Suprapubic skin (tissue), 4 donors: Measurements from ENCODE around the gene AFMID. TPM values are rescaled to one million over a fixed set of nuclear protein-coding genes. Genes with fewer than 3 reads are reported as not detected.

Source experiments
- DNase-seq, 2 donors: peaks; one replicate each; pipeline ENCODE4 v3.0.0-alpha.2; 2019; ENCODE audit warnings: low spot score in 2 of 2
- H3K27ac ChIP-seq: fragments of 200-600 bp; sonication (generic); one replicate; pipeline ENCODE4 v1.5.1; 2019
- H3K27me3 ChIP-seq: fragments of 200-600 bp; sonication (generic); one replicate; pipeline ENCODE4 v1.5.1; 2019
- H3K36me3 ChIP-seq: fragments of 200-600 bp; sonication (generic); one replicate; pipeline ENCODE4 v1.5.1; 2019
- H3K4me1 ChIP-seq: fragments of 200-600 bp; sonication (generic); one replicate; pipeline ENCODE4 v1.5.1; 2019
- H3K4me3 ChIP-seq: fragments of 200-600 bp; sonication (generic); one replicate; pipeline ENCODE4 v1.5.1; 2019; ENCODE audit warnings: mild to moderate bottlenecking
- H3K9me3 ChIP-seq: fragments of 200-600 bp; sonication (generic); one replicate; pipeline ENCODE4 v1.5.1; 2019
- CTCF ChIP-seq, 2 donors: fragments of 200-600 bp in 1 of 2; fragments of 450-650 bp in 1 of 2; sonication (generic) in 1 of 2; IDR thresholded peaks; one replicate each; pipeline ENCODE4 v1.5.1; 2016 to 2019; ENCODE audit warnings: antibody characterized with exemption in 2 of 2, mild to moderate bottlenecking in 1 of 2, moderate library complexity in 1 of 2
- EP300 ChIP-seq: sonication (generic); formaldehyde crosslinking; IDR thresholded peaks from one replicate; pipeline ENCODE4 v1.6.1; 2017; ENCODE audit warnings: antibody characterized with exemption
- POLR2A ChIP-seq, 2 donors: fragments of 450-650 bp; IDR thresholded peaks; one replicate each; pipeline ENCODE4 v1.6.1; 2017; ENCODE audit warnings: antibody characterized with exemption in 2 of 2, mild to moderate bottlenecking in 2 of 2, moderate library complexity in 2 of 2
- POLR2AphosphoS5 ChIP-seq, 3 donors: sonication (generic); formaldehyde crosslinking; IDR thresholded peaks; one replicate each; pipeline ENCODE4 v1.6.1; 2017; ENCODE audit warnings: antibody characterized with exemption in 3 of 3
- WGBS: methylation state at CpG from one replicate; pipeline ENCODE4 v1.1.5; 2018; 5-methylcytosine and 5-hydroxymethylcytosine counted together
- total RNA-seq, 4 donors: library from RNA; depleted of rRNA; stranded (reverse); fragments of >200 nt; gene quantifications; one replicate each; pipeline ENCODE4 v1.1.0, GENCODE V29; 2016

The AFMID gene
- total RNA-seq, 4 donors from 2014 or later: 43.9 to 78.3 (median 66.1) TPM

GRCh38 chr17:78164748-78165607, 22.2 kb upstream of the AFMID start:
- no peaks in the 10 kb centered on the region for H3K27me3 ChIP-seq
- TF ChIP-seq CTCF (IDR thresholded peaks at IDR 0.05): no peak
- 88% methylated on average over 11 of the region's 16 CpGs for WGBS
- no peaks in the 10 kb centered on the region for H3K9me3 ChIP-seq
- no peak overlapping the region for H3K4me3 ChIP-seq
- DNase-seq: no peak
- H3K27ac ChIP-seq: no peak overlapping the region
- H3K4me1 ChIP-seq: peaks cover 41% of the 10 kb centered on the region
- H3K36me3 ChIP-seq: no peaks in the 10 kb centered on the region

DNA sequence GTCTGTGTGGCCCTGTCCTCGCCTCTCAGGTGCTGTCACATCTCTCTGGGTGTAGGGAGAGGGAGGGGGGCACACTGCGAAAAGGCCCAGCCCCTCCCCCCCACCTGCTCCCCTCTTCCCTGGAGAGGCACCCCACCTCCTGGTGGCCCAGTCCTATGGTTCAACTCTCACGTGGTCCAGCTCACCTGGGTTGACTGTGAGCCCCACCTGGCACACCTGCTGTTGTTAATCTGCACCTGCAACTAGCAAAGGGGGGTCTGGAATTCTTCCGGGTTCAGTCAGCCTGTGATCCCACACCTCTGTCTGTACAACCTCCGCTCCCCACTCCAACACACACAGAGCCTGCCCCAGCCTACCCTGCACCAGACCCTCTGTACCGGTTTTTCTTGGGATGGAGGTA, 20.7 kb upstream of the AFMID start:
- Histone ChIP-seq H3K27ac (no peak overlapping the region), H3K4me3 (no peak overlapping the region), H3K27me3 (no peaks in the 10 kb centered on the region), H3K4me1 (peaks cover 41% of the 10 kb centered on the region), H3K9me3 (no peaks in the 10 kb centered on the region), H3K36me3 (peaks cover 9% of the 10 kb centered on the region)
- DNase-seq: no peak
- WGBS: 60% methylated on average over 6 of the region's 6 CpGs
- TF ChIP-seq POLR2A (IDR thresholded peaks at IDR 0.05) (no peak), EP300 (no peak), POLR2AphosphoS5 (IDR thresholded peaks at IDR 0.05) (no peak), CTCF (IDR thresholded peaks at IDR 0.05) (no peak)

- DNase-seq: peak in 1 of 2 donors; percentile 84
- TF ChIP-seq POLR2A (IDR thresholded peaks at IDR 0.05): peak; percentile 67 to 70
- TF ChIP-seq EP300: no peak
- TF ChIP-seq CTCF (IDR thresholded peaks at IDR 0.05): no peak
- no peak for TF ChIP-seq POLR2AphosphoS5 (IDR thresholded peaks at IDR 0.05)
- peaks cover 50% of the 10 kb centered on the region for H3K4me1 ChIP-seq
- no peaks in the 10 kb centered on the region for H3K9me3 ChIP-seq
- 1% methylated on average over 19 of the region's 84 CpGs for WGBS
- peak within 1 kb of the TSS; percentile 73 for H3K4me3 ChIP-seq
- H3K36me3 ChIP-seq: peaks cover 18% of the 10 kb centered on the region
- H3K27ac ChIP-seq: peak within 1 kb of the TSS; percentile 89
- no peaks in the 10 kb centered on the region for H3K27me3 ChIP-seq
Observed at GRCh38 chr17:78168242-78168902, 18.8 kb upstream of the AFMID start, which contains the start of gene SYNGR2. SYNGR2 (plus strand) TSS chr17:78168581; CDS start chr17:78168617, 36 bp downstream.

DNA sequence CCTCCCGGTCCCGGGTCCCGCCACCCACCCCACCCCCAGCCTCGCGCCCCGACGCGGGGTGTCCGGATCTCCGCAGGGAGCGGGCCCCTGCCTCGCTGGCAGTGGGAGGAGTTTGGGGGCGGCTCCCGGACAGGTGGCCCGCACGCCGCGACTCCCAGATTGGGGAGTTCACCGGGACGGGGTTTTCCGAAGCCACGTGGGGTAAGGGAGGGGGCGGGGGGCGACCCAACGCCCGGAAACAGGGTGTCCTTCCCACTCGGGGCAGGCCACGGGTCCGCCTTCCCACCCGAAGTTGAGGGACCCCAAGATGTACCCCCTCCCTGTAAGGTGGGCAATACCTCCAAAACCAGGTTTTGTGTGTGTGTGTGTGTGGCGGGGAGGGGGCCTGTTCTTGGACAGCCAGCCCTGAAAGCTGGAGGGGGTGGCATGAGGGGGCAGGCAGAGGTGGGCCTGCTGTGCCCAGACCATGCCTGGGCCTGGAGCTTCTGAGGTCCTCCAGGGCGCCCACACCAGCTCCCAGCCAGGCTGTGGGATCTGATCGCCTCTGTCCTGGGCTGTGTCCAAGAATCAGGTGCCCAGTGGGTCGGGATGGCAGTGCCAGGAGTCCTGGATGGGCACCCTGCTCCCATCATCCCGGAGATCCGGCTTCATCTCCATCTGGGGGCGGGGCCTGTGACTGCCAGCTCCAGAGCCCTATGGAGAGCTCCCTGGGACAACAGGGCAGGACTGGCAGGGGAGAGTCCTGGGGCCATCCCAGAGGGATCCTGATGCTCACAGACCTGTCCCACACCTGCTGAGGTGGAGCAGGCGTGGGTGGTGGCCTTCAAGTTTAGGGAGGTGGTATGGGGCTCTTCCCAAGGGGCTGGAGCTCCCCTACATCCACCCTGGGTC, 18.0 kb upstream of the AFMID start:
- Histone ChIP-seq H3K4me1 (peaks cover 58% of the 10 kb centered on the region), H3K27ac (peak overlapping the region; percentile 89), H3K27me3 (no peaks in the 10 kb centered on the region), H3K36me3 (peaks cover 18% of the 10 kb centered on the region), H3K4me3 (peak overlapping the region; percentile 73), H3K9me3 (no peaks in the 10 kb centered on the region)
- no peak for DNase-seq
- 37% methylated on average over 5 of the region's 38 CpGs for WGBS
- TF ChIP-seq POLR2A (IDR thresholded peaks at IDR 0.05) (no peak), EP300 (no peak), CTCF (IDR thresholded peaks at IDR 0.05) (no peak), POLR2AphosphoS5 (IDR thresholded peaks at IDR 0.05) (no peak)
